Pancreas (tissue), 10 donors: ENCODE measurements around the gene DHRS13. TPM values are rescaled to one million over a fixed set of nuclear protein-coding genes. Genes with fewer than 3 reads are reported as not detected.

Source experiments
- ATAC-seq, 4 donors: fragments of 200-7000 bp; cut with Tn5 transposase; one replicate each; pipeline versions ENCODE4 v1.8.0 to v1.9.1; 2020; ENCODE audit warnings: mild to moderate bottlenecking in 4 of 4, moderate library complexity in 4 of 4
- DNase-seq, 6 donors: peaks; one replicate each; pipeline ENCODE4 v3.0.0-alpha.2; 2020
- FAIRE-seq: peaks from 2 replicates; lab custom pipeline; 2012; peaks lifted over from hg19 to GRCh38; lab: Jason Lieb, UNC
- H3K27ac ChIP-seq, 4 donors: fragments of 200-600 bp; sonication (generic); 1 replicate in 3 of 4; 2 replicates in 1 of 4; pipeline versions ENCODE4 v1.5.0 to v1.8.0; 2020
- H3K27me3 ChIP-seq, 4 donors: fragments of 200-600 bp; one replicate each; pipeline ENCODE4 v1.8.0; 2021
- H3K36me3 ChIP-seq, 3 donors: fragments of 200-600 bp; sonication (generic) in 1 of 3; one replicate each; pipeline versions ENCODE4 v1.5.0 to v1.8.0; 2020 to 2021
- H3K4me1 ChIP-seq, 3 donors: fragments of 200-600 bp; one replicate each; pipeline ENCODE4 v1.8.0; 2021
- H3K4me3 ChIP-seq, 4 donors: fragments of 200-600 bp; sonication (generic) in 2 of 4; one replicate each; pipeline versions ENCODE4 v1.5.0 to v1.8.0; 2020 to 2021
- H3K9me3 ChIP-seq, 4 donors: fragments of 200-600 bp; one replicate each; pipeline ENCODE4 v1.8.0; 2021
- CTCF ChIP-seq, 4 donors: fragments of 200-600 bp; sonication (generic) in 3 of 4; IDR thresholded peaks; one replicate each; pipeline versions ENCODE4 v1.5.0 to v1.8.0; 2021; ENCODE audit warnings: antibody characterized with exemption in 4 of 4
- WGBS, 2 donors: extraction: QIAGEN DNeasy Blood & Tissue Kit; methylation state at CpG; one replicate each; pipeline ENCODE4 v1.1.7; 2013; 5-methylcytosine and 5-hydroxymethylcytosine counted together
- intact Hi-C, 3 donors: fragments of 100-400 bp; cut with DNase I; formaldehyde crosslinking; loops; one replicate each; pipeline versions ENCODE4 v1.11.1 to v1.14.2; 2022
- polyA plus RNA-seq, 2 donors: library from polyadenylated mRNA; stranded (reverse); fragments of 200-250 nt; gene quantifications; one replicate each; pipeline ENCODE4 v1.2.3, GENCODE V29; 2013
- total RNA-seq, 6 donors: library from RNA; stranded (reverse); fragmentation: NEBNext Ultra II Directional in 4 of 6; extraction: Animal tissue kit (Norgen Biotek cat#: 25700) in 4 of 6; gene quantifications; one replicate each; pipeline versions ENCODE4 v1.2.1 to v1.2.4, GENCODE V29; 2021 to 2023
- donor health status: healthy with polysubstance abuse.
- donor health status: DM: no; HTN: no; CAD: no; lungs with moderate emphysema.
- donor health status: DM: no; HTN: no; CAD: no.
- donor health status: control.
- donor health status: control.
- donor health status: Bipolar disorder and iron deficiency.
- donor health status: DM: yes; HTN: yes; CAD: no.
- donor health status: DM: no; HTN: no; CAD: no.
- donor health status: DM: no; HTN: no; CAD: no.
- donor health status: DM: yes; HTN: yes; CAD: no.

Gene DHRS13
- total and polyA plus RNA-seq, 8 donors, result 2.6 to 9.8 (median 5.5) TPM

DNA sequence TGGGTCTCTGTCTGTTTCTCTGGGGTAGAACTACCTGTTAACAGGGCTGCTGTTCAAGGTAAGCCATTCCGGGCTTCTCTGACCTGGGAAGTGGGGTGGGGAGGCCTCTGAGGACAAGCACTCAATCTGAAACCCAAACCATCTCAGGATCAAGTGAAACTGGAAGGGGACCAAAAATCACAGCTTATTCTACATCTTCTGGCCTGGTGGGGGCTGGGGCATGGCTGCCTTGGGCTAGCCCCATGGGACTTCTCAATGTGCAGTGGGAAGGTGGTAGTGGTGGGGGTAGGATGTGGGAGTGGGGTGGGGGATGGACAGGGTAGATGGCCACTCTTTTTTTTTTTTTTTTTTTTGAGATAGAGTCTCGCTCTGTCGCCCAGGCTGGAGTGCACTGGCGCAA, 10.9 kb downstream of the DHRS13 start:
- TF ChIP-seq CTCF (IDR thresholded peaks at IDR 0.05), result no peak
- no peaks in the 10 kb centered on the region for H3K27me3 ChIP-seq
- DNase-seq (no peak), FAIRE-seq (no peak), ATAC-seq (no peak)
- peak overlapping the region in 2 of 4 donors; percentile 79 to 91 for H3K27ac ChIP-seq
- H3K36me3 ChIP-seq, result no peaks in the 10 kb centered on the region
- peaks cover 8 to 19% (median 8%) of the 10 kb centered on the region in 3 donors for H3K4me1 ChIP-seq
- H3K9me3 ChIP-seq, result no peaks in the 10 kb centered on the region
- 88 to 95% methylated on average over 4 of the region's 4 CpGs for WGBS, 2 donors
- H3K4me3 ChIP-seq, result no peak overlapping the region
- intact Hi-C loops, result no loop called here

DNA sequence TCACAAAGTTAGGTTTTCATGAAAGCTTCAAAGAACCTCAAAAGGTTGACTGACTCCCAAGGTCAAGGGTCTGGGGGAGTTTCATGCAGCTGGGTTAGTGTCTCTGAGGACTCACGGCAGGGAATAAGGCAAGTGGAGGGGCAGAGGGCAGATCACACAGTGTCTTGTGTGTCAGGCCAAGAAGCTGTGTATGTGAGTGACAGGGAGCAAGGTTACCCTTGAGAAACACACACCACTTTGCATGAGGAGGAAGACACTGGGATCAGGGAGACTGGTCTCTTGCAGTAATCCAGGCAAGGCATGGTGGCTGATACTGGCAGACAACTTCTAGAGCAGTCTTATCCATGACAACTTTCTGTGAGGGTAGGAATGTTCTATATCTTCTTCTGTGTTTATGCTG, 11.7 kb downstream of the DHRS13 start:
- intact Hi-C loops, result no loop called here
- Histone ChIP-seq H3K36me3 (no peaks in the 10 kb centered on the region), H3K9me3 (no peaks in the 10 kb centered on the region), H3K4me3 (no peak overlapping the region), H3K27ac (no peak overlapping the region), H3K27me3 (no peaks in the 10 kb centered on the region), H3K4me1 (peaks cover 8 to 19% (median 8%) of the 10 kb centered on the region in 3 donors)
- TF ChIP-seq CTCF (IDR thresholded peaks at IDR 0.05), result no peak
- no peak for FAIRE-seq
- no peak for DNase-seq
- ATAC-seq, result no peak
- 95 to 96% methylated on average over 1 of the region's 1 CpG for WGBS, 2 donors

DNA sequence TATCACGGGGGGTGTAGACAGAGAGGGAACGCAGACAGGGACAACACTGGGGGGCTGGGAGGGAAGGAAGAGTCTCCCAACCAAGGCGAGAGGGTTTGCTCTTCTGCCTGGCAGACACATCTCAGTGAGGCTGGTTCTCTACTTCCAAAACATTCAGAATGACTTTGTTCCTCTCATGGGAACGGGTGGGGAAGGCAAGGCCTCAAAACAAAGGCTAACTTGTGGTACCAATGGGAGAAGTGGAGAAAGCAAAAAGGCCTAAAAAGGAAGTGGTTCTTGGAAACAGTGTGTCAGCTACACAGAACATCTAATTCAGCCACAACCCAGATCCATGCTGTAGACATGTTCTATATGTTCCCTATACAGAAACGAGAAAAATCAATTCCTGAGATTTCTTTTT, 12.9 kb downstream of the DHRS13 start:
- intact Hi-C loops, result no loop called here

GRCh38 chr17:28888832-28889231, 14.0 kb downstream of the DHRS13 start:
- H3K36me3 ChIP-seq, result peaks cover 0 to 12% (median 0%) of the 10 kb centered on the region in 3 donors
- no peak for FAIRE-seq
- H3K4me3 ChIP-seq, result no peak overlapping the region
- no peak for DNase-seq
- 90 to 93% methylated on average over 7 of the region's 7 CpGs for WGBS, 2 donors
- no peaks in the 10 kb centered on the region for H3K9me3 ChIP-seq
- H3K27ac ChIP-seq, result no peak overlapping the region
- H3K4me1 ChIP-seq, result peaks cover 8 to 14% (median 8%) of the 10 kb centered on the region in 3 donors
- no peak for TF ChIP-seq CTCF (IDR thresholded peaks at IDR 0.05)
- H3K27me3 ChIP-seq, result no peaks in the 10 kb centered on the region
- no peak for ATAC-seq
- intact Hi-C loops, result no loop called here

More for the DNA sequence above, 12.9 kb downstream of the DHRS13 start:
- ATAC-seq (no peak), DNase-seq (no peak), FAIRE-seq (no peak)
- Histone ChIP-seq H3K27ac (no peak overlapping the region), H3K36me3 (peaks cover 0 to 6% (median 0%) of the 10 kb centered on the region in 3 donors), H3K4me1 (peaks cover 8 to 15% (median 8%) of the 10 kb centered on the region in 3 donors), H3K4me3 (no peak overlapping the region), H3K27me3 (no peaks in the 10 kb centered on the region), H3K9me3 (no peaks in the 10 kb centered on the region)
- 81 to 91% methylated on average over 5 of the region's 5 CpGs for WGBS, 2 donors
- TF ChIP-seq CTCF (IDR thresholded peaks at IDR 0.05), result no peak

DNA sequence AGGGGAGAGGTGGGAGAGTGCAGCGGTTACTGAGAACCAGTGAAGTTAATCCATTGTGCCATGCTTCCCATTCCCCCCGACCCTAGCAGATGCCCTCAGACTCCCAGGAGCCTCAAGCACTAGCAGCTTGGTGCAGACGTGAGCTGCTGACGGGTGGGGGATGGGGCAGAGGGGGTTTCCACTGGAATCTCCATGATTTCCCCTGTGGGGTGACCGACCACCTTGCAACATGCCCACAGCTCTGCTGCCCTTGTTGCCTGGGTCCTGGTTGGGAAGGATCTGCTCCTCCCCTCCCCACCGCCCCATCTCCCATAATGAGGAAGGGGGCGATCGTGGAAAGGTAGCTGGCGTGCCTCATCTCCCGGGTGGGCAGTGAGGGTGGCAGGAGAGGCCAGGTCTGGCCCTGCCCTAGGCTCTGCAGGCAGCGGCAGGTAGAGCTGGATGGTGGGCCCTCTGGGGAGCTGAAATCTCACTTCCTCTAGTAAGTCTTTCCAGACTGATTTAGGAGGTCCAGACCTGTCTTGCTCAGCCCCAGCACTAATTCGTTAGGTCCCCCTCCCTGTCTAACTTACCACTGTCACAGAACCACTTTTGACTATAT, 14.9 kb downstream of the DHRS13 start:
- Histone ChIP-seq H3K9me3 (no peaks in the 10 kb centered on the region), H3K36me3 (peaks cover 0 to 17% (median 0%) of the 10 kb centered on the region in 3 donors), H3K4me1 (peaks cover 5 to 6% (median 6%) of the 10 kb centered on the region in 3 donors), H3K27me3 (no peaks in the 10 kb centered on the region), H3K4me3 (no peak overlapping the region), H3K27ac (no peak overlapping the region)
- intact Hi-C loops, result no loop called here
- TF ChIP-seq CTCF (IDR thresholded peaks at IDR 0.05), result no peak
- no peak for DNase-seq
- ATAC-seq, result no peak
- FAIRE-seq, result no peak
- 84 to 87% methylated on average over 12 of the region's 12 CpGs for whole genome bisulfite sequencing, 2 donors
